ENCODE measurements around the gene PTPN12. TPM values are rescaled to one million over a fixed set of nuclear protein-coding genes. Genes with fewer than 3 reads are reported as not detected.

The PTPN12 gene
- total and polyA plus RNA-seq, 2 of the 4 experiments (the other 2 are of a cell fraction): 24.7 to 31.0 TPM

DNA sequence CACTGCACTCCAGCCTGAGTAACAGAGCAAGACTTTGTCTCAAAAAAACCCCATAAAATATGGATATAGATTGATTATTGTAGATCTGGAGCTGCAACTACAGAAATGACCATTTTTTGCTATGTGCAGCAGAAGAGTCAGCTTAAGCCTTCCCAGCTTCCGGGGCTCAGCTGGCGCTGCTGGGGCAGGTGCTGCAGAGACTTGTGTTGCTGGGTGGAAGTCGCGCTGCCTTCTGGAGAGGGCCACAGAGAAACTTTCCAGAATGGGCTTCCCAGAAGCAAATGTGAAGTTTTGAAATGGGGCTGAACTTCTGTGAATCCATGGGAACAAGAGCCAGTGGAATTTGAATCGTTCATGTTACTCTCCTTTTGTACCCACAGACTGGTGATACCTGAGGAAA, 121.8 kb downstream of the PTPN12 start:
- H3K14ac ChIP-seq (replicated peaks; ENCODE audit: low read depth, low read length): no peak overlapping the region
- no peak overlapping the region for H3K18ac ChIP-seq (ENCODE audit: low read depth, low read length)
- no peak overlapping the region for H4K8ac ChIP-seq (ENCODE audit: low read depth in 2 of 2, low read length in 2 of 2)
- no peak overlapping the region for H3K23ac ChIP-seq (ENCODE audit: low read depth, low read length)
- H3K79me1 ChIP-seq (ENCODE audit: low read depth in 1 of 2, low read length in 2 of 2): peaks cover 6 to 26% of the 10 kb centered on the region in 2 experiments; a peak in 3 of 4 replicates
- H4K20me1 ChIP-seq (ENCODE audit: insufficient read depth, low read length): peaks cover 4% of the 10 kb centered on the region; the same call in 1 of the 2 replicates
- no peak overlapping the region for H2BK120ac ChIP-seq (ENCODE audit: low read depth, low read length)
- no peak overlapping the region for H4K91ac ChIP-seq (ENCODE audit: insufficient read depth, low read depth, low read length)
- CTCF ChIA-PET: interaction anchor here (1.0 to 1.7 kb wide), 2 partner anchors 9 to 98 kb away, joined by 3 to 5 read pairs; no protein-coding TSS in a partner anchor
- TF ChIP-seq BHLHE40 (IDR thresholded peaks at IDR 0.05; ENCODE audit: low read depth, low read length): no peak
- TF ChIP-seq CEBPB (IDR thresholded peaks at IDR 0.05; ENCODE audit: low read depth, low read length): no peak
- TF ChIP-seq SMC3 (IDR thresholded peaks at IDR 0.05; ENCODE audit: low read depth, low read length): no peak
- TF ChIP-seq, protein P1, sequence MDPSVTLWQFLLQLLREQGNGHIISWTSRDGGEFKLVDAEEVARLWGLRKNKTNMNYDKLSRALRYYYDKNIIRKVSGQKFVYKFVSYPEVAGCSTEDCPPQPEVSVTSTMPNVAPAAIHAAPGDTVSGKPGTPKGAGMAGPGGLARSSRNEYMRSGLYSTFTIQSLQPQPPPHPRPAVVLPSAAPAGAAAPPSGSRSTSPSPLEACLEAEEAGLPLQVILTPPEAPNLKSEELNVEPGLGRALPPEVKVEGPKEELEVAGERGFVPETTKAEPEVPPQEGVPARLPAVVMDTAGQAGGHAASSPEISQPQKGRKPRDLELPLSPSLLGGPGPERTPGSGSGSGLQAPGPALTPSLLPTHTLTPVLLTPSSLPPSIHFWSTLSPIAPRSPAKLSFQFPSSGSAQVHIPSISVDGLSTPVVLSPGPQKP (IDR thresholded peaks at IDR 0.05; ENCODE audit: borderline replicate concordance, low read depth, low read length): no peak
- no peak for TF ChIP-seq CHD1 (IDR thresholded peaks at IDR 0.05; ENCODE audit: low read depth, low read length)
- WGBS, 2 experiments (ENCODE audit: extremely low coverage in 2 of 2, insufficient read length in 1 of 2): 100% methylated on average over 1 of the region's 5 CpGs; no CpG with 5 or more reads in 1 of the 2 experiments
- no peak overlapping the region for H3K4me2 ChIP-seq (ENCODE audit: low read depth, low read length)
- no peak overlapping the region for H2BK20ac ChIP-seq (ENCODE audit: low read depth, low read length)
- dilution Hi-C loops (cut with HindIII; ENCODE audit: low sequenced_read_pairs, unreplicated experiment) (no loop called here), in situ Hi-C loops (cut with MboI; ENCODE audit: low sequenced_read_pairs) (loop anchor here (5.0 to 25.0 kb wide), 2 partner anchors 93 to 278 kb away; no protein-coding TSS in a partner anchor), intact Hi-C loops (cut with micrococcal nuclease) (loop anchor here (5.0 kb wide), 2 partner anchors 278 to 358 kb away; no protein-coding TSS in a partner anchor)
- H3K4ac ChIP-seq (ENCODE audit: low read depth, low read length): no peak overlapping the region
- no peak overlapping the region for H3K56ac ChIP-seq (ENCODE audit: extremely low read depth, insufficient read depth, low read length)
- H3K4me1 ChIP-seq (ENCODE audit: control insufficient read depth, insufficient read depth, low read length): peaks cover 1% of the 10 kb centered on the region; the same call in 1 of the 2 replicates
- no peak overlapping the region for H3K27ac ChIP-seq (ENCODE audit: insufficient read depth, low read length)
- peaks cover 28% of the 10 kb centered on the region for H3K36me3 ChIP-seq (ENCODE audit: control insufficient read depth, insufficient read depth, low read length)
- POLR2A ChIA-PET (ENCODE audit: unreplicated experiment): no interaction called here
- H3K9me1 ChIP-seq (ENCODE audit: insufficient read depth, low read length): no peaks in the 10 kb centered on the region
- H3K4me3 ChIP-seq (ENCODE audit: insufficient read depth, low read depth, low read length): no peak overlapping the region
- no peaks in the 10 kb centered on the region for H3K9me3 ChIP-seq (ENCODE audit: control insufficient read depth, insufficient read depth, low read length)
- H2BK15ac ChIP-seq (ENCODE audit: low read depth, low read length): no peak overlapping the region
- DNase-seq (no peak), ATAC-seq (ENCODE audit: low read depth) (no peak)
- H3K9ac ChIP-seq (ENCODE audit: low read depth, low read length): no peak overlapping the region
- H2AK9ac ChIP-seq (replicated peaks; ENCODE audit: low read depth, low read length, poor library complexity): no peak overlapping the region
- H4K5ac ChIP-seq (ENCODE audit: low read depth, low read length): no peak overlapping the region
- no peak overlapping the region for H2AK5ac ChIP-seq (ENCODE audit: low read depth, low read length)
- no peak overlapping the region for H2BK5ac ChIP-seq (ENCODE audit: low read depth, low read length, poor library complexity, severe bottlenecking)
- BruUV-seq (replicated peaks): no TSS peak
- no peaks in the 10 kb centered on the region for H3K27me3 ChIP-seq (ENCODE audit: control insufficient read depth, insufficient read depth, low read length)
- H2AFZ ChIP-seq (replicated peaks; ENCODE audit: low read length, poor library complexity): no peak overlapping the region

Data from IMR-90 (cell line).